H9 (cell line): ENCODE data around the gene SEC23B. TPM values are rescaled to one million over a fixed set of nuclear protein-coding genes. Genes with fewer than 3 reads are reported as not detected.

Experiments used
- DNase-seq: peaks from one replicate; pipeline ENCODE4 v3.0.0-alpha.2; 2017
- H2AFZ ChIP-seq: one replicate; pipeline ENCODE4 v1.6.1; 2013; ENCODE audit warnings: mild to moderate bottlenecking, low read length, control low read depth, moderate library complexity
- H2AK5ac ChIP-seq: 2 replicates; pipeline ENCODE4 v1.6.1; 2013; ENCODE audit warnings: low read length, control low read depth, mixed read lengths; ENCODE audit not compliant: insufficient read length
- H2BK120ac ChIP-seq: one replicate; pipeline ENCODE4 v1.6.1; 2013; ENCODE audit warnings: low read depth, mild to moderate bottlenecking, low read length, control low read depth, inconsistent platforms; ENCODE audit not compliant: poor library complexity, severe bottlenecking
- H2BK12ac ChIP-seq: 2 replicates; pipeline ENCODE4 v1.6.1; 2013; ENCODE audit warnings: low read length, control low read depth, mixed read lengths, low read depth; ENCODE audit not compliant: insufficient read length
- H2BK15ac ChIP-seq: 2 replicates; pipeline ENCODE4 v1.6.1; 2013; ENCODE audit warnings: low read depth, low read length, control low read depth
- H2BK20ac ChIP-seq: one replicate; pipeline ENCODE4 v1.6.1; 2013; ENCODE audit warnings: low read depth, mild to moderate bottlenecking, low read length, control low read depth, inconsistent platforms; ENCODE audit not compliant: poor library complexity, severe bottlenecking
- H2BK5ac ChIP-seq: 2 replicates; pipeline ENCODE4 v1.6.1; 2013; ENCODE audit warnings: low read length, control low read depth, mixed read lengths; ENCODE audit not compliant: insufficient read length
- H3K14ac ChIP-seq: 2 replicates; pipeline ENCODE4 v1.6.1; 2013; ENCODE audit warnings: low read length, control low read depth; ENCODE audit not compliant: insufficient read depth
- H3K18ac ChIP-seq: 2 replicates; pipeline ENCODE4 v1.6.1; 2013; ENCODE audit warnings: low read depth, mild to moderate bottlenecking, mixed read lengths, low read length, control low read depth; ENCODE audit not compliant: insufficient read length
- H3K23ac ChIP-seq: 2 replicates; pipeline ENCODE4 v1.6.1; 2013; ENCODE audit warnings: low read length, control low read depth, mixed read lengths, low read depth; ENCODE audit not compliant: insufficient read length
- H3K23me2 ChIP-seq: 2 replicates; pipeline ENCODE4 v1.6.1; 2013; ENCODE audit warnings: low read depth, mild to moderate bottlenecking, mixed read lengths, low read length, control low read depth; ENCODE audit not compliant: insufficient read length, poor library complexity, severe bottlenecking
- H3K27ac ChIP-seq: 2 replicates; pipeline ENCODE4 v1.5.1; 2013; ENCODE audit warnings: low read length, control low read depth, mixed read lengths, low read depth; ENCODE audit not compliant: insufficient read length
- H3K27me3 ChIP-seq: 2 replicates; pipeline ENCODE4 v1.6.1; 2013; ENCODE audit warnings: low read length, control low read depth, inconsistent platforms; ENCODE audit not compliant: insufficient read depth
- H3K4ac ChIP-seq: 2 replicates; pipeline ENCODE4 v1.6.1; 2013; ENCODE audit warnings: low read depth, mild to moderate bottlenecking, control low read depth, inconsistent platforms, low read length, moderate library complexity
- H3K4me1 ChIP-seq: 2 replicates; pipeline ENCODE4 v1.6.1; 2013; ENCODE audit warnings: low read length, control low read depth, inconsistent platforms; ENCODE audit not compliant: insufficient read depth
- H3K4me2 ChIP-seq: 2 replicates; pipeline ENCODE4 v1.6.1; 2013; ENCODE audit warnings: low read length, control low read depth, mixed read lengths; ENCODE audit not compliant: insufficient read length, insufficient read depth
- H3K56ac ChIP-seq: 2 replicates; pipeline ENCODE4 v1.6.1; 2013; ENCODE audit warnings: low read depth, mild to moderate bottlenecking, mixed read lengths, low read length, control low read depth; ENCODE audit not compliant: insufficient read length
- H3K79me1 ChIP-seq: 2 replicates; pipeline ENCODE4 v1.6.1; 2013; ENCODE audit warnings: low read depth, mild to moderate bottlenecking, moderate library complexity, low read length, control low read depth, inconsistent platforms; ENCODE audit not compliant: insufficient read depth, poor library complexity, severe bottlenecking
- H3K79me2 ChIP-seq: 2 replicates; pipeline ENCODE4 v1.6.1; 2013; ENCODE audit warnings: low read length, control low read depth, inconsistent platforms; ENCODE audit not compliant: insufficient read depth
- H3K9ac ChIP-seq: 2 replicates; pipeline ENCODE4 v1.6.1; 2013; ENCODE audit warnings: low read length, control low read depth, mixed read lengths; ENCODE audit not compliant: insufficient read length; ENCODE audit errors: extremely low read depth
- H3K9me3 ChIP-seq: one replicate; pipeline ENCODE4 v1.6.1; 2013; ENCODE audit warnings: low read depth, low read length, inconsistent platforms; ENCODE audit not compliant: control insufficient read depth
- H3T11ph ChIP-seq: one replicate; pipeline ENCODE4 v1.6.1; 2013; ENCODE audit warnings: mild to moderate bottlenecking, low read length, control low read depth, inconsistent platforms
- H4K20me1 ChIP-seq: one replicate; pipeline ENCODE4 v1.6.1; 2013; ENCODE audit not compliant: control insufficient read depth, insufficient read length, insufficient read depth
- H4K5ac ChIP-seq: 2 replicates; pipeline ENCODE4 v1.6.1; 2013; ENCODE audit warnings: low read depth, mild to moderate bottlenecking, mixed read lengths, low read length, control low read depth; ENCODE audit not compliant: insufficient read length
- H4K8ac ChIP-seq: replicated peaks from 2 replicates; pipeline ENCODE4 v1.6.1; 2013; ENCODE audit warnings: low read length, control low read depth, mixed read lengths, low read depth; ENCODE audit not compliant: insufficient read length
- H4K91ac ChIP-seq: 2 replicates; pipeline ENCODE4 v1.6.1; 2013; ENCODE audit warnings: low read depth, mild to moderate bottlenecking, moderate library complexity, mixed read lengths, low read length, control low read depth; ENCODE audit not compliant: insufficient read length
- H3K27ac Mint-ChIP-seq, 3 experiments: 2 replicates in 2 of 3; 3 replicates in 1 of 3; pipeline ENCODE4 v1.8.0; 2020 to 2021; ENCODE audit warnings: mixed read lengths in 3 of 3, mild to moderate bottlenecking in 1 of 3, moderate library complexity in 1 of 3
- H3K27me3 Mint-ChIP-seq: 2 replicates; pipeline ENCODE4 v1.8.0; 2021; ENCODE audit warnings: low read depth, mild to moderate bottlenecking, moderate library complexity, mixed read lengths
- H3K36me3 Mint-ChIP-seq, 3 experiments: 2 replicates in 2 of 3; 3 replicates in 1 of 3; pipeline ENCODE4 v1.8.0; 2020 to 2021; ENCODE audit warnings: low read depth in 3 of 3, mixed read lengths in 3 of 3; ENCODE audit not compliant: insufficient read depth in 1 of 3
- H3K4me1 Mint-ChIP-seq, 2 experiments: 2 replicates each; pipeline ENCODE4 v1.8.0; 2020; ENCODE audit warnings: mixed read lengths in 2 of 2
- H3K4me3 Mint-ChIP-seq, 2 experiments: 2 replicates in 1 of 2; 3 replicates in 1 of 2; pipeline ENCODE4 v1.8.0; 2020 to 2021; ENCODE audit warnings: mild to moderate bottlenecking in 2 of 2, mixed read lengths in 2 of 2, moderate library complexity in 1 of 2
- H3K9me3 Mint-ChIP-seq, 2 experiments: 2 replicates in 1 of 2; 3 replicates in 1 of 2; pipeline ENCODE4 v1.8.0; 2020; ENCODE audit warnings: mild to moderate bottlenecking in 2 of 2, mixed read lengths in 2 of 2, moderate library complexity in 1 of 2
- WGBS: extraction: QIAGEN DNeasy Blood & Tissue Kit; methylation state at CpG from one replicate; pipeline ENCODE4 v1.1.7; 2013; ENCODE audit warnings: missing lambda C conversion rate, low lambda C conversion rate, mixed read lengths; ENCODE audit not compliant: insufficient read length; ENCODE audit errors: extremely low coverage; 5-methylcytosine and 5-hydroxymethylcytosine counted together
- total RNA-seq: library from RNA; stranded (reverse); gene quantifications from 2 replicates; pipeline ENCODE4 v1.2.1, GENCODE V29; 2021
- TF ChIP-seq, protein P1 (sequence below): fragments of 200-600 bp; sonication (generic); conservative IDR thresholded peaks from 3 replicates; pipeline ENCODE4 v1.8.0; 2021; ENCODE audit warnings: antibody characterized with exemption, mild to moderate bottlenecking

SEC23B gene
- total RNA-seq, 1 experiment from 2014 or later, result 65.9 TPM

DNA sequence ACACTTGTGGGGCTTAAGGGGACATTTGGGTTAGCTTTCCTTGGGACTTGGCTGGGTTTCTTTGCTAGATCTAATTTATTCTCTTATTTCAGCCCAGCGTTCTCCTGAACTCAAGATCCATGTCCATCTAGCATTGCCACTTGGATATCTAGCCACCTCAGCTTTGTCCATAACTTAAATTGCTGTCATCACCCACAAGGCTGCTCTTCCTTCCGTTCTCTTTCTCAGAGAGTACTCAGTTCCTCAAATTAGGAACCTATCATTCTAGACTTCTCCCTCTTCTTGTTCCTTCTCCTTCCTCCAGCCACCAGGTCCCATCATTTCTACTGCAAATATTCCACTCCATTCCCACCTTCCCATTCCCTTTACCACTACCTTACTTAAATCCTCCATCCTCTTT, 63.8 kb downstream of the SEC23B start:
- H3K27me3 Mint-ChIP-seq, result no peaks in the 10 kb centered on the region

More for the DNA sequence above, 63.8 kb downstream of the SEC23B start:
- Histone ChIP-seq H3K9ac (no peak overlapping the region), H3K23ac (no peak overlapping the region), H2AK5ac (no peak overlapping the region), H2BK12ac (no peak overlapping the region), H3K79me2 (peaks cover 5% of the 10 kb centered on the region; the same call in 1 of the 2 replicates), H4K5ac (no peak overlapping the region), H3K9me3 (no peaks in the 10 kb centered on the region), H3K56ac (no peak overlapping the region), H2BK120ac (no peak overlapping the region), H3K4ac (no peak overlapping the region), H3K4me1 (no peaks in the 10 kb centered on the region), H2BK20ac (no peak overlapping the region), H3K27ac (no peak overlapping the region), H3T11ph (no peak overlapping the region), H4K91ac (no peak overlapping the region), H3K14ac (no peak overlapping the region), H3K4me2 (no peak overlapping the region), H3K27me3 (no peaks in the 10 kb centered on the region), H3K23me2 (peaks cover 7% of the 10 kb centered on the region), H4K20me1 (no peaks in the 10 kb centered on the region), H3K79me1 (no peaks in the 10 kb centered on the region), H2BK15ac (no peak overlapping the region), H2AFZ (no peak overlapping the region), H3K18ac (no peak overlapping the region), H4K8ac (no peak overlapping the region), H2BK5ac (no peak overlapping the region)
- H3K4me3 Mint-ChIP-seq, result no peak overlapping the region
- TF ChIP-seq, protein P1, sequence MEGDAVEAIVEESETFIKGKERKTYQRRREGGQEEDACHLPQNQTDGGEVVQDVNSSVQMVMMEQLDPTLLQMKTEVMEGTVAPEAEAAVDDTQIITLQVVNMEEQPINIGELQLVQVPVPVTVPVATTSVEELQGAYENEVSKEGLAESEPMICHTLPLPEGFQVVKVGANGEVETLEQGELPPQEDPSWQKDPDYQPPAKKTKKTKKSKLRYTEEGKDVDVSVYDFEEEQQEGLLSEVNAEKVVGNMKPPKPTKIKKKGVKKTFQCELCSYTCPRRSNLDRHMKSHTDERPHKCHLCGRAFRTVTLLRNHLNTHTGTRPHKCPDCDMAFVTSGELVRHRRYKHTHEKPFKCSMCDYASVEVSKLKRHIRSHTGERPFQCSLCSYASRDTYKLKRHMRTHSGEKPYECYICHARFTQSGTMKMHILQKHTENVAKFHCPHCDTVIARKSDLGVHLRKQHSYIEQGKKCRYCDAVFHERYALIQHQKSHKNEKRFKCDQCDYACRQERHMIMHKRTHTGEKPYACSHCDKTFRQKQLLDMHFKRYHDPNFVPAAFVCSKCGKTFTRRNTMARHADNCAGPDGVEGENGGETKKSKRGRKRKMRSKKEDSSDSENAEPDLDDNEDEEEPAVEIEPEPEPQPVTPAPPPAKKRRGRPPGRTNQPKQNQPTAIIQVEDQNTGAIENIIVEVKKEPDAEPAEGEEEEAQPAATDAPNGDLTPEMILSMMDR, result no peak
- peaks cover 2 to 3% of the 10 kb centered on the region in 2 experiments; a peak in 1 of 4 replicates for H3K4me1 Mint-ChIP-seq
- H3K9me3 Mint-ChIP-seq, result no peaks in the 10 kb centered on the region
- WGBS, result no CpG with 5 or more reads among the region's 2 CpGs
- no peak overlapping the region; a peak in 1 of 7 replicates for H3K27ac Mint-ChIP-seq
- DNase-seq, result no peak
- H3K36me3 Mint-ChIP-seq, result peaks cover 10 to 17% (median 17%) of the 10 kb centered on the region in 3 experiments; a peak in 6 of 7 replicates
